ENCODE results near the gene EIF4E1B.

Gene EIF4E1B

GRCh38 chr5:176628406-176629228 is 1.9 kb upstream of the EIF4E1B start:
- peak; percentile 24 for DNase-seq

GRCh38 chr5:176629317-176629852 is 1.1 kb upstream of the EIF4E1B start:
- no peak for DNase-seq

- DNase-seq: no peak
Observed at GRCh38 chr5:176630681-176631222, 277 bp downstream of the EIF4E1B start.

- no peak for DNase-seq
Observed at GRCh38 chr5:176631383-176632200, 1.1 kb downstream of the EIF4E1B start.

GRCh38 chr5:176632745-176633144 is 2.3 kb downstream of the EIF4E1B start:
- DNase-seq: no peak

- DNase-seq: no peak
Observed at GRCh38 chr5:176633598-176633997, 3.1 kb downstream of the EIF4E1B start.

GRCh38 chr5:176636426-176636825 is 6.0 kb downstream of the EIF4E1B start:
- no peak for DNase-seq

- no peak for DNase-seq
Observed at GRCh38 chr5:176637556-176637955, 7.1 kb downstream of the EIF4E1B start.

GRCh38 chr5:176638437-176638836 is 8.0 kb downstream of the EIF4E1B start:
- DNase-seq: no peak

GRCh38 chr5:176639208-176639607 is 8.7 kb downstream of the EIF4E1B start:
- DNase-seq: no peak

GRCh38 chr5:176639981-176640380 is 9.5 kb downstream of the EIF4E1B start:
- no peak for DNase-seq

GRCh38 chr5:176640616-176641015 is 10.1 kb downstream of the EIF4E1B start:
- no peak for DNase-seq

GRCh38 chr5:176642675-176643490 is 12.4 kb downstream of the EIF4E1B start:
- no peak for DNase-seq

GRCh38 chr5:176643491-176644219 is 13.2 kb downstream of the EIF4E1B start:
- no peak for DNase-seq

- no peak for DNase-seq
Observed at GRCh38 chr5:176644294-176644693, 13.8 kb downstream of the EIF4E1B start.

- no peak for DNase-seq
Observed at GRCh38 chr5:176644878-176645670, 14.6 kb downstream of the EIF4E1B start.

- DNase-seq: no peak
Observed at GRCh38 chr5:176646049-176646706, 15.7 kb downstream of the EIF4E1B start.

GRCh38 chr5:176646707-176647029 is 16.2 kb downstream of the EIF4E1B start:
- no peak for DNase-seq

- peak; percentile 99 for DNase-seq
Observed at GRCh38 chr5:176647030-176647842, 16.8 kb downstream of the EIF4E1B start, which contains the start of gene TSPAN17. TSPAN17 (plus strand) TSS chr5:176647484; CDS start chr5:176647616, 132 bp downstream.

Data from HCEC 1CT (cell line).